Measurements from ENCODE around the gene FBXO28. TPM values are rescaled to one million over a fixed set of nuclear protein-coding genes. Genes with fewer than 3 reads are reported as not detected.

The FBXO28 gene
- total and polyA plus RNA-seq, 9 donors = 12.4 to 20.0 (median 15.9) TPM

GRCh38 chr1:224182057-224182865 is 68.3 kb downstream of the FBXO28 start:
- DNase-seq = no peak
- WGBS (ENCODE audit: insufficient coverage) = 0% methylated on average over 1 of the region's 22 CpGs
- H3K4me1 ChIP-seq (ENCODE audit: control insufficient read depth, insufficient read depth, low read length) = peaks cover 16% of the 10 kb centered on the region
- no peaks in the 10 kb centered on the region for H3K9me3 ChIP-seq (replicated peaks; ENCODE audit: control insufficient read depth, low read depth, low read length)
- no peaks in the 10 kb centered on the region for H3K27me3 ChIP-seq (ENCODE audit: control insufficient read depth, insufficient read depth, low read length)
- peak overlapping the region; percentile 93 for H3K4me3 ChIP-seq (ENCODE audit: low read length)
- H3K36me3 ChIP-seq (ENCODE audit: control insufficient read depth, insufficient read depth, low read length) = no peaks in the 10 kb centered on the region
- peak overlapping the region; percentile 88 for H3K27ac ChIP-seq (ENCODE audit: low read length)

GRCh38 chr1:224182866-224183590 is 69.1 kb downstream of the FBXO28 start, which contains the start of gene DEGS1:
Gene DEGS1, plus strand, starts transcription at chr1:224183240. Its CDS starts 97 bp downstream, at chr1:224183337.
- peak; percentile 91 for DNase-seq
- Histone ChIP-seq H3K9me3 (replicated peaks; ENCODE audit: control insufficient read depth, low read depth, low read length) (no peaks in the 10 kb centered on the region), H3K4me3 (ENCODE audit: low read length) (peak within 1 kb of the TSS; percentile 93), H3K36me3 (ENCODE audit: control insufficient read depth, insufficient read depth, low read length) (no peaks in the 10 kb centered on the region), H3K4me1 (ENCODE audit: control insufficient read depth, insufficient read depth, low read length) (peaks cover 16% of the 10 kb centered on the region), H3K27me3 (ENCODE audit: control insufficient read depth, insufficient read depth, low read length) (no peaks in the 10 kb centered on the region), H3K27ac (ENCODE audit: low read length) (peak within 1 kb of the TSS; percentile 88)
- WGBS (ENCODE audit: insufficient coverage) = under 1% methylated on average over 88 of the region's 94 CpGs

GRCh38 chr1:224183591-224184312 is 69.8 kb downstream of the FBXO28 start:
- WGBS (ENCODE audit: insufficient coverage) = under 1% methylated on average over 46 of the region's 53 CpGs
- Histone ChIP-seq H3K36me3 (ENCODE audit: control insufficient read depth, insufficient read depth, low read length) (no peaks in the 10 kb centered on the region), H3K27me3 (ENCODE audit: control insufficient read depth, insufficient read depth, low read length) (no peaks in the 10 kb centered on the region), H3K9me3 (replicated peaks; ENCODE audit: control insufficient read depth, low read depth, low read length) (no peaks in the 10 kb centered on the region), H3K27ac (ENCODE audit: low read length) (peak overlapping the region; percentile 87), H3K4me1 (ENCODE audit: control insufficient read depth, insufficient read depth, low read length) (peaks cover 16% of the 10 kb centered on the region), H3K4me3 (ENCODE audit: low read length) (peak overlapping the region; percentile 93)
- DNase-seq = peak; percentile 79

- Histone ChIP-seq H3K27ac (ENCODE audit: low read length) (no peak overlapping the region), H3K4me3 (ENCODE audit: low read length) (no peak overlapping the region), H3K36me3 (ENCODE audit: control insufficient read depth, insufficient read depth, low read length) (peaks cover 4% of the 10 kb centered on the region), H3K4me1 (ENCODE audit: control insufficient read depth, insufficient read depth, low read length) (peaks cover 16% of the 10 kb centered on the region), H3K27me3 (ENCODE audit: control insufficient read depth, insufficient read depth, low read length) (no peaks in the 10 kb centered on the region), H3K9me3 (replicated peaks; ENCODE audit: control insufficient read depth, low read depth, low read length) (no peaks in the 10 kb centered on the region)
- no peak for DNase-seq
- 88% methylated on average over 7 of the region's 8 CpGs for WGBS (ENCODE audit: insufficient coverage)
These were observed 71.3 kb downstream of the FBXO28 start for GRCh38 chr1:224185208-224185607.

- Histone ChIP-seq H3K4me3 (ENCODE audit: low read length) (no peak overlapping the region), H3K9me3 (replicated peaks; ENCODE audit: control insufficient read depth, low read depth, low read length) (no peaks in the 10 kb centered on the region), H3K36me3 (ENCODE audit: control insufficient read depth, insufficient read depth, low read length) (peaks cover 13% of the 10 kb centered on the region), H3K4me1 (ENCODE audit: control insufficient read depth, insufficient read depth, low read length) (peaks cover 13% of the 10 kb centered on the region), H3K27ac (ENCODE audit: low read length) (no peak overlapping the region), H3K27me3 (ENCODE audit: control insufficient read depth, insufficient read depth, low read length) (no peaks in the 10 kb centered on the region)
- no peak for DNase-seq
- no CpG with 5 or more reads among the region's 2 CpGs for WGBS (ENCODE audit: insufficient coverage)
These were observed 74.4 kb downstream of the FBXO28 start for GRCh38 chr1:224188286-224188685.

GRCh38 chr1:224189561-224189960 is 75.7 kb downstream of the FBXO28 start:
- H3K36me3 ChIP-seq (ENCODE audit: control insufficient read depth, insufficient read depth, low read length) = peaks cover 23% of the 10 kb centered on the region

GRCh38 chr1:224192082-224192788 is 78.3 kb downstream of the FBXO28 start:
- H3K4me3 ChIP-seq (ENCODE audit: low read length) = no peak overlapping the region
- H3K27me3 ChIP-seq (ENCODE audit: control insufficient read depth, insufficient read depth, low read length) = no peaks in the 10 kb centered on the region
- no peak overlapping the region for H3K27ac ChIP-seq (ENCODE audit: low read length)
- no peaks in the 10 kb centered on the region for H3K4me1 ChIP-seq (ENCODE audit: control insufficient read depth, insufficient read depth, low read length)
- H3K9me3 ChIP-seq (replicated peaks; ENCODE audit: control insufficient read depth, low read depth, low read length) = no peaks in the 10 kb centered on the region
- peaks cover 23% of the 10 kb centered on the region for H3K36me3 ChIP-seq (ENCODE audit: control insufficient read depth, insufficient read depth, low read length)
- no peak for DNase-seq
- 100% methylated on average over 1 of the region's 5 CpGs for WGBS (ENCODE audit: insufficient coverage)

More at GRCh38 chr1:224189561-224189960, 75.7 kb downstream of the FBXO28 start:
- WGBS (ENCODE audit: insufficient coverage) = 80% methylated on average over 2 of the region's 7 CpGs
- DNase-seq = no peak
- H3K9me3 ChIP-seq (replicated peaks; ENCODE audit: control insufficient read depth, low read depth, low read length) = no peaks in the 10 kb centered on the region
- no peaks in the 10 kb centered on the region for H3K27me3 ChIP-seq (ENCODE audit: control insufficient read depth, insufficient read depth, low read length)
- no peak overlapping the region for H3K27ac ChIP-seq (ENCODE audit: low read length)
- no peak overlapping the region for H3K4me3 ChIP-seq (ENCODE audit: low read length)
- H3K4me1 ChIP-seq (ENCODE audit: control insufficient read depth, insufficient read depth, low read length) = peaks cover 8% of the 10 kb centered on the region

- no CpG with 5 or more reads among the region's 8 CpGs for WGBS (ENCODE audit: insufficient coverage)
- Histone ChIP-seq H3K27me3 (ENCODE audit: control insufficient read depth, insufficient read depth, low read length) (no peaks in the 10 kb centered on the region), H3K9me3 (replicated peaks; ENCODE audit: control insufficient read depth, low read depth, low read length) (no peaks in the 10 kb centered on the region), H3K4me3 (ENCODE audit: low read length) (no peak overlapping the region), H3K27ac (ENCODE audit: low read length) (no peak overlapping the region), H3K4me1 (ENCODE audit: control insufficient read depth, insufficient read depth, low read length) (no peaks in the 10 kb centered on the region), H3K36me3 (ENCODE audit: control insufficient read depth, insufficient read depth, low read length) (peaks cover 23% of the 10 kb centered on the region)
- no peak for DNase-seq
These were observed 79.5 kb downstream of the FBXO28 start for GRCh38 chr1:224193319-224193966.

- WGBS (ENCODE audit: insufficient coverage) = no CpG with 5 or more reads among the region's 5 CpGs
- no peaks in the 10 kb centered on the region for H3K4me1 ChIP-seq (ENCODE audit: control insufficient read depth, insufficient read depth, low read length)
- H3K4me3 ChIP-seq (ENCODE audit: low read length) = no peak overlapping the region
- H3K27me3 ChIP-seq (ENCODE audit: control insufficient read depth, insufficient read depth, low read length) = no peaks in the 10 kb centered on the region
- H3K27ac ChIP-seq (ENCODE audit: low read length) = no peak overlapping the region
- H3K36me3 ChIP-seq (ENCODE audit: control insufficient read depth, insufficient read depth, low read length) = peaks cover 14% of the 10 kb centered on the region
- H3K9me3 ChIP-seq (replicated peaks; ENCODE audit: control insufficient read depth, low read depth, low read length) = no peaks in the 10 kb centered on the region
- DNase-seq = peak; percentile 11
These were observed 83.1 kb downstream of the FBXO28 start for GRCh38 chr1:224196813-224197600.
